Gastroesophageal sphincter (tissue), 4 donors: ENCODE measurements around the gene LDHAL6B. TPM values are rescaled to one million over a fixed set of nuclear protein-coding genes. Genes with fewer than 3 reads are reported as not detected.
A peak's percentile ranks its signal among the peaks of the same experiment; 100 is the strongest.

Source experiments
- ATAC-seq: fragments of 150-250 bp; one replicate; pipeline ENCODE4 v1.9.1; 2016; ENCODE audit warnings: mild to moderate bottlenecking, moderate library complexity
- H3K27ac ChIP-seq, 4 donors: fragments of 200-600 bp; sonication (generic) in 3 of 4; 1 replicate in 3 of 4; 2 replicates in 1 of 4; pipeline ENCODE4 v1.5.1; 2016 to 2019
- H3K27me3 ChIP-seq: fragments of 200-600 bp; sonication (generic); one replicate; pipeline ENCODE4 v1.5.1; 2019
- H3K36me3 ChIP-seq, 2 donors: fragments of 200-600 bp; sonication (generic); one replicate each; pipeline ENCODE4 v1.5.1; 2019; ENCODE audit warnings: control low read depth in 1 of 2
- H3K4me1 ChIP-seq, 3 donors: fragments of 200-600 bp; sonication (generic); 1 replicate in 2 of 3; 2 replicates in 1 of 3; pipeline ENCODE4 v1.5.1; 2016 to 2019; ENCODE audit warnings: control low read depth in 2 of 3
- H3K4me3 ChIP-seq, 2 donors: fragments of 200-600 bp; sonication (generic); one replicate each; pipeline ENCODE4 v1.5.1; 2019; ENCODE audit warnings: mild to moderate bottlenecking in 1 of 2, moderate library complexity in 1 of 2
- H3K9me3 ChIP-seq, 3 donors: fragments of 200-600 bp; sonication (generic); one replicate each; pipeline ENCODE4 v1.5.1; 2017 to 2019; ENCODE audit warnings: control low read depth in 2 of 3
- EP300 ChIP-seq: sonication (generic); formaldehyde crosslinking; IDR thresholded peaks from one replicate; pipeline ENCODE4 v1.6.1; 2017; ENCODE audit warnings: antibody characterized with exemption, mild to moderate bottlenecking
- POLR2A ChIP-seq, 2 donors: fragments of 450-650 bp; IDR thresholded peaks; one replicate each; pipeline ENCODE4 v1.6.1; 2017; ENCODE audit warnings: antibody characterized with exemption in 2 of 2, mild to moderate bottlenecking in 2 of 2, moderate library complexity in 1 of 2
- POLR2AphosphoS5 ChIP-seq: sonication (generic); formaldehyde crosslinking; IDR thresholded peaks from one replicate; pipeline ENCODE4 v1.6.1; 2017; ENCODE audit warnings: antibody characterized with exemption
- WGBS, 2 donors: methylation state at CpG; one replicate each; pipeline ENCODE4 v1.1.5; 2018; ENCODE audit warnings: low coverage in 1 of 2; 5-methylcytosine and 5-hydroxymethylcytosine counted together
- total RNA-seq, 4 donors: library from RNA; depleted of rRNA; stranded (reverse); fragments of >200 nt; gene quantifications; one replicate each; pipeline ENCODE4 v1.1.0, GENCODE V29; 2016
- TF ChIP-seq, protein P1 (sequence below), 4 experiments: fragments of 200-600 bp in 2 of 4; fragments of 450-650 bp in 2 of 4; sonication (generic) in 1 of 4; IDR thresholded peaks; one replicate each; pipeline ENCODE4 v1.5.1; 2017 to 2019; ENCODE audit warnings: antibody characterized with exemption in 4 of 4, mild to moderate bottlenecking in 2 of 4, moderate library complexity in 2 of 4

Gene LDHAL6B
- total RNA-seq, 4 donors from 2014 or later = 0.54 TPM; not detected in 3

DNA sequence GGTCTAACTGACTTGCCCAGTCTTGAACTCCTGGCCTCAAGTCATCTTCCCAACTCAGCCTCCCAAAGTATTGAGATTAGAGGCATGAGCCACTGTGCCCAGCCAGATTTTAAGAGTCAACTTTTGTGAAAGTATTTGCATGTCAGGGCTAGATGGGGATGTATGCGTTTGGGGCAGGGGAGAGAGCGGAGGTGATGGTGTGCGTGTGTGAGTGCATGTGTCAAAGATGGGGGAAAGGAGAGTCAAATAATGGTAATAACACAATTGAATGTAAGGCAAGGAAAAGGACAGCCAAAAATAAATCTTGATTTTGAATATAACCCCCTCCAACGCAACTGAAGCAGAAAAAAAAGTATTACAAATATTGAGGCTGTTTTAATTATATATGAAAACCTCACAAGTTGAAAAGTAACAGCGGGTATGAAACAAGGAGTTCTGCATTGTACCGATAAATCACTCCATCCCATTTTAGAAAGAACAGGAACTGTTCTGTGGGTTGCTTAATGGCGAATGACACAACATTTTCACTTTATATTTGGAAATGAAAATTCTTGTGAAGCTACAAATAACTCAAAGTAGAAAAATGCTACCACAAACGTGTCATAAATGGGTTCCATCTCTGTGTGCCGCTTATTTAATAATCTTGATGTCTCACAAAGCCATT lies 29.9 kb upstream of the LDHAL6B start:
- H3K27ac ChIP-seq = no peak overlapping the region
- ATAC-seq = no peak
- peaks cover 0 to 5% (median 0%) of the 10 kb centered on the region in 3 donors for H3K9me3 ChIP-seq
- H3K36me3 ChIP-seq = peaks cover 0 to 85% of the 10 kb centered on the region in 2 donors
- H3K4me3 ChIP-seq = no peak overlapping the region
- peaks cover 0 to 6% (median 0%) of the 10 kb centered on the region in 3 donors for H3K4me1 ChIP-seq
- H3K27me3 ChIP-seq = no peaks in the 10 kb centered on the region
- TF ChIP-seq POLR2A (IDR thresholded peaks at IDR 0.05) (no peak), EP300 (no peak), POLR2AphosphoS5 (no peak)
- TF ChIP-seq, protein P1, sequence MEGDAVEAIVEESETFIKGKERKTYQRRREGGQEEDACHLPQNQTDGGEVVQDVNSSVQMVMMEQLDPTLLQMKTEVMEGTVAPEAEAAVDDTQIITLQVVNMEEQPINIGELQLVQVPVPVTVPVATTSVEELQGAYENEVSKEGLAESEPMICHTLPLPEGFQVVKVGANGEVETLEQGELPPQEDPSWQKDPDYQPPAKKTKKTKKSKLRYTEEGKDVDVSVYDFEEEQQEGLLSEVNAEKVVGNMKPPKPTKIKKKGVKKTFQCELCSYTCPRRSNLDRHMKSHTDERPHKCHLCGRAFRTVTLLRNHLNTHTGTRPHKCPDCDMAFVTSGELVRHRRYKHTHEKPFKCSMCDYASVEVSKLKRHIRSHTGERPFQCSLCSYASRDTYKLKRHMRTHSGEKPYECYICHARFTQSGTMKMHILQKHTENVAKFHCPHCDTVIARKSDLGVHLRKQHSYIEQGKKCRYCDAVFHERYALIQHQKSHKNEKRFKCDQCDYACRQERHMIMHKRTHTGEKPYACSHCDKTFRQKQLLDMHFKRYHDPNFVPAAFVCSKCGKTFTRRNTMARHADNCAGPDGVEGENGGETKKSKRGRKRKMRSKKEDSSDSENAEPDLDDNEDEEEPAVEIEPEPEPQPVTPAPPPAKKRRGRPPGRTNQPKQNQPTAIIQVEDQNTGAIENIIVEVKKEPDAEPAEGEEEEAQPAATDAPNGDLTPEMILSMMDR (IDR thresholded peaks at IDR 0.05) = no peak
- WGBS, 2 donors = 78 to 90% methylated on average over 8 to 9 of the region's 9 CpGs

DNA sequence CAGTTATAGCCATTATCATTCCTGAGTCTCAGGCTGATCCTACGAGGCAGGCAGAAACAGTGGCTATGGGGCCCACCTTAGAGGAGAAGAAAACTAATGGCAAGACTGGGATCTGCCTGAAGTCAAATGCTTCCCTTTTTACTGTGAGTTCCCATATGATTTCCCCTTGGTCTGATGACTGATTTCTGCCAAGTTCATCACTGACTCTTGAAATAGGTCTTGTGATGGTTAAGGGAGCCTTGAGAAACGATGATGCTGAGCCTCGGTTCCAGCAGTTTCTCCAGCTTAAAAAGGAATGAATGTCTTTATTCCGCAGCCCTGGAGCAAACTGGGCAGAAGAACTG lies 29.4 kb upstream of the LDHAL6B start:
- WGBS, 2 donors = 76 to 100% methylated on average over 4 of the region's 4 CpGs
- H3K36me3 ChIP-seq = peaks cover 0 to 85% of the 10 kb centered on the region in 2 donors
- ATAC-seq = no peak
- peaks cover 0 to 6% (median 0%) of the 10 kb centered on the region in 3 donors for H3K4me1 ChIP-seq
- TF ChIP-seq, protein P1 (IDR thresholded peaks at IDR 0.05) = no peak
- TF ChIP-seq POLR2AphosphoS5 = no peak
- no peaks in the 10 kb centered on the region for H3K27me3 ChIP-seq
- H3K9me3 ChIP-seq = peaks cover 0 to 10% (median 0%) of the 10 kb centered on the region in 3 donors
- no peak overlapping the region for H3K4me3 ChIP-seq
- H3K27ac ChIP-seq = peak overlapping the region in 1 of 4 donors; percentile 46

DNA sequence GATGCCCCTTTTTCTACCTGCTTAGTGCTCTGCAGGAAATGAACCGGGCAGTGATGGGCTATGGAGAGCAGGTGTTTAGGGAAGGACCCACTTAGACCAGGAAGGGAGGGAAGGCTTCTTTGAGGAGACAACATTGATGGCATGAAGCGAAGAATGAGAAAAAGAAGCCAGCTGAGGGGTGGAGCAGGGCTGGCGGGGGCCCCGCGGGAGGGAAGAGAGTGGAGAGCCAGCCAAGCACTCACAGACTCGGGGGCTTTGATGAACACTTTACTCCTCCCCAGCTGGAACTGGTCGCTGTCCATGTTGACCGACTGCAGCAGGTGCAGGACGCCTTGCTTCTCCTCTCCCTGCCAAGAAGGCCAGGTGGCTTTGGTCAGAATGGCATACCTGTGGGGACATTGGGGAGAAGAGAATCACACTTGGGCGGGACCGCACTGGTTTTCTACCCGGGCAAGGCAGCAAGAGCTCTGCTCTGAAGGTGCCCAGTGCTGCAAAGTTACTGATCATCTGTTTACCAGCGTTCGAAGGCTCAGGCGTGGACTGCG lies 28.4 kb upstream of the LDHAL6B start:
- Histone ChIP-seq H3K9me3 (peaks cover 0 to 18% (median 0%) of the 10 kb centered on the region in 3 donors), H3K27me3 (no peaks in the 10 kb centered on the region), H3K4me1 (peaks cover 0 to 6% (median 0%) of the 10 kb centered on the region in 3 donors), H3K27ac (peak overlapping the region in 1 of 4 donors; percentile 46), H3K36me3 (peaks cover 0 to 85% of the 10 kb centered on the region in 2 donors), H3K4me3 (no peak overlapping the region)
- TF ChIP-seq POLR2AphosphoS5 = no peak
- TF ChIP-seq, protein P1 (IDR thresholded peaks at IDR 0.05) = no peak
- no peak for TF ChIP-seq EP300
- no peak for TF ChIP-seq POLR2A (IDR thresholded peaks at IDR 0.05)
- 77 to 89% methylated on average over 11 of the region's 16 CpGs for WGBS, 2 donors
- ATAC-seq = no peak

DNA sequence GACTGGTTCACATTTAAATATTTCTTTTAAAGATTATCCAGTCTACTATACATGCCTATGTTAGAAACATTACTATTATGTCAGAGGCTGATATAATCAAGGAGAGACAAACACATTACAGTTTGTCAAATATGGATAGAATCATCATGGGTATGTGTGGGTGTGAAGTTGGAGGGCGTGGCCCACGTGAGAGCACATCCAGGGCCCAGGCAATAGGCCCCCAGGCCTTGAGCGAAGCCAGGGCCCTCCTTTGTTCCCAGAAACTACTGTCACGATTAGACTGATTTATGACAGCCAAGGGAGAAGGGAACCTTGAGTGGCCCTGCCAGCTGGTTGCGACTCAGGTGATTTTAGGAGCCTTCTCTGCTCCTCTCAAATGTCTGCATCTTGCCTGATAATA lies 26.9 kb upstream of the LDHAL6B start:
- no peak for TF ChIP-seq POLR2A (IDR thresholded peaks at IDR 0.05)
- TF ChIP-seq, protein P1 (IDR thresholded peaks at IDR 0.05) = no peak
- TF ChIP-seq EP300 = no peak
- TF ChIP-seq POLR2AphosphoS5 = no peak
- no peak for ATAC-seq
- peaks cover 0 to 18% (median 0%) of the 10 kb centered on the region in 3 donors for H3K9me3 ChIP-seq
- no peak overlapping the region for H3K4me3 ChIP-seq
- H3K27ac ChIP-seq = no peak overlapping the region
- peaks cover 0 to 85% of the 10 kb centered on the region in 2 donors for H3K36me3 ChIP-seq
- no peaks in the 10 kb centered on the region for H3K27me3 ChIP-seq
- H3K4me1 ChIP-seq = peaks cover 0 to 6% (median 0%) of the 10 kb centered on the region in 3 donors
- WGBS, 2 donors = 87 to 100% methylated on average over 3 to 5 of the region's 5 CpGs
